Measurements from ENCODE around the gene SGCA.

- TF ChIP-seq, protein P1, sequence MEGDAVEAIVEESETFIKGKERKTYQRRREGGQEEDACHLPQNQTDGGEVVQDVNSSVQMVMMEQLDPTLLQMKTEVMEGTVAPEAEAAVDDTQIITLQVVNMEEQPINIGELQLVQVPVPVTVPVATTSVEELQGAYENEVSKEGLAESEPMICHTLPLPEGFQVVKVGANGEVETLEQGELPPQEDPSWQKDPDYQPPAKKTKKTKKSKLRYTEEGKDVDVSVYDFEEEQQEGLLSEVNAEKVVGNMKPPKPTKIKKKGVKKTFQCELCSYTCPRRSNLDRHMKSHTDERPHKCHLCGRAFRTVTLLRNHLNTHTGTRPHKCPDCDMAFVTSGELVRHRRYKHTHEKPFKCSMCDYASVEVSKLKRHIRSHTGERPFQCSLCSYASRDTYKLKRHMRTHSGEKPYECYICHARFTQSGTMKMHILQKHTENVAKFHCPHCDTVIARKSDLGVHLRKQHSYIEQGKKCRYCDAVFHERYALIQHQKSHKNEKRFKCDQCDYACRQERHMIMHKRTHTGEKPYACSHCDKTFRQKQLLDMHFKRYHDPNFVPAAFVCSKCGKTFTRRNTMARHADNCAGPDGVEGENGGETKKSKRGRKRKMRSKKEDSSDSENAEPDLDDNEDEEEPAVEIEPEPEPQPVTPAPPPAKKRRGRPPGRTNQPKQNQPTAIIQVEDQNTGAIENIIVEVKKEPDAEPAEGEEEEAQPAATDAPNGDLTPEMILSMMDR (IDR thresholded peaks at IDR 0.05 in 2 of 3, conservative IDR thresholded peaks at IDR 0.05 in 1 of 3; ENCODE audit: control insufficient read depth in 2 of 3, extremely low read depth in 1 of 3, insufficient read depth in 1 of 3, low read depth in 3 of 3, low read length in 3 of 3): no peak
- TF ChIP-seq, protein P2, sequence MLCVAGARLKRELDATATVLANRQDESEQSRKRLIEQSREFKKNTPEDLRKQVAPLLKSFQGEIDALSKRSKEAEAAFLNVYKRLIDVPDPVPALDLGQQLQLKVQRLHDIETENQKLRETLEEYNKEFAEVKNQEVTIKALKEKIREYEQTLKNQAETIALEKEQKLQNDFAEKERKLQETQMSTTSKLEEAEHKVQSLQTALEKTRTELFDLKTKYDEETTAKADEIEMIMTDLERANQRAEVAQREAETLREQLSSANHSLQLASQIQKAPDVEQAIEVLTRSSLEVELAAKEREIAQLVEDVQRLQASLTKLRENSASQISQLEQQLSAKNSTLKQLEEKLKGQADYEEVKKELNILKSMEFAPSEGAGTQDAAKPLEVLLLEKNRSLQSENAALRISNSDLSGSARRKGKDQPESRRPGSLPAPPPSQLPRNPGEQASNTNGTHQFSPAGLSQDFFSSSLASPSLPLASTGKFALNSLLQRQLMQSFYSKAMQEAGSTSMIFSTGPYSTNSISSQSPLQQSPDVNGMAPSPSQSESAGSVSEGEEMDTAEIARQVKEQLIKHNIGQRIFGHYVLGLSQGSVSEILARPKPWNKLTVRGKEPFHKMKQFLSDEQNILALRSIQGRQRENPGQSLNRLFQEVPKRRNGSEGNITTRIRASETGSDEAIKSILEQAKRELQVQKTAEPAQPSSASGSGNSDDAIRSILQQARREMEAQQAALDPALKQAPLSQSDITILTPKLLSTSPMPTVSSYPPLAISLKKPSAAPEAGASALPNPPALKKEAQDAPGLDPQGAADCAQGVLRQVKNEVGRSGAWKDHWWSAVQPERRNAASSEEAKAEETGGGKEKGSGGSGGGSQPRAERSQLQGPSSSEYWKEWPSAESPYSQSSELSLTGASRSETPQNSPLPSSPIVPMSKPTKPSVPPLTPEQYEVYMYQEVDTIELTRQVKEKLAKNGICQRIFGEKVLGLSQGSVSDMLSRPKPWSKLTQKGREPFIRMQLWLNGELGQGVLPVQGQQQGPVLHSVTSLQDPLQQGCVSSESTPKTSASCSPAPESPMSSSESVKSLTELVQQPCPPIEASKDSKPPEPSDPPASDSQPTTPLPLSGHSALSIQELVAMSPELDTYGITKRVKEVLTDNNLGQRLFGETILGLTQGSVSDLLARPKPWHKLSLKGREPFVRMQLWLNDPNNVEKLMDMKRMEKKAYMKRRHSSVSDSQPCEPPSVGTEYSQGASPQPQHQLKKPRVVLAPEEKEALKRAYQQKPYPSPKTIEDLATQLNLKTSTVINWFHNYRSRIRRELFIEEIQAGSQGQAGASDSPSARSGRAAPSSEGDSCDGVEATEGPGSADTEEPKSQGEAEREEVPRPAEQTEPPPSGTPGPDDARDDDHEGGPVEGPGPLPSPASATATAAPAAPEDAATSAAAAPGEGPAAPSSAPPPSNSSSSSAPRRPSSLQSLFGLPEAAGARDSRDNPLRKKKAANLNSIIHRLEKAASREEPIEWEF (IDR thresholded peaks at IDR 0.05; ENCODE audit: insufficient replicate concordance, low read depth, low read length): no peak
- TF ChIP-seq MYC (IDR thresholded peaks at IDR 0.05; ENCODE audit: insufficient read depth, insufficient read length, insufficient replicate concordance, low read length, severe bottlenecking) (no peak), GATAD2B (conservative IDR thresholded peaks at IDR 0.05; ENCODE audit: low read depth) (peak; percentile 4; the same call in 1 of the 2 replicates), JUNB (IDR thresholded peaks at IDR 0.05) (no peak), EZH2 (IDR thresholded peaks at IDR 0.05; ENCODE audit: borderline replicate concordance, control insufficient read depth, low read depth, low read length) (no peak), SMAD1 (IDR thresholded peaks at IDR 0.05; ENCODE audit: low read depth, partially characterized antibody) (no peak), POLR2A (IDR thresholded peaks at IDR 0.05; ENCODE audit: low read depth, low read length) (no peak), GABPA (IDR thresholded peaks at IDR 0.05; ENCODE audit: low read depth) (no peak), PBX3 (IDR thresholded peaks at IDR 0.05; ENCODE audit: insufficient replicate concordance, low read depth, low read length) (no peak), RELA (IDR thresholded peaks at IDR 0.05; ENCODE audit: borderline replicate concordance, partially characterized antibody) (peak; percentile 87), TBL1XR1 (IDR thresholded peaks at IDR 0.05; ENCODE audit: low read depth, low read length) (no peak)
- TF ChIP-seq, protein P3, sequence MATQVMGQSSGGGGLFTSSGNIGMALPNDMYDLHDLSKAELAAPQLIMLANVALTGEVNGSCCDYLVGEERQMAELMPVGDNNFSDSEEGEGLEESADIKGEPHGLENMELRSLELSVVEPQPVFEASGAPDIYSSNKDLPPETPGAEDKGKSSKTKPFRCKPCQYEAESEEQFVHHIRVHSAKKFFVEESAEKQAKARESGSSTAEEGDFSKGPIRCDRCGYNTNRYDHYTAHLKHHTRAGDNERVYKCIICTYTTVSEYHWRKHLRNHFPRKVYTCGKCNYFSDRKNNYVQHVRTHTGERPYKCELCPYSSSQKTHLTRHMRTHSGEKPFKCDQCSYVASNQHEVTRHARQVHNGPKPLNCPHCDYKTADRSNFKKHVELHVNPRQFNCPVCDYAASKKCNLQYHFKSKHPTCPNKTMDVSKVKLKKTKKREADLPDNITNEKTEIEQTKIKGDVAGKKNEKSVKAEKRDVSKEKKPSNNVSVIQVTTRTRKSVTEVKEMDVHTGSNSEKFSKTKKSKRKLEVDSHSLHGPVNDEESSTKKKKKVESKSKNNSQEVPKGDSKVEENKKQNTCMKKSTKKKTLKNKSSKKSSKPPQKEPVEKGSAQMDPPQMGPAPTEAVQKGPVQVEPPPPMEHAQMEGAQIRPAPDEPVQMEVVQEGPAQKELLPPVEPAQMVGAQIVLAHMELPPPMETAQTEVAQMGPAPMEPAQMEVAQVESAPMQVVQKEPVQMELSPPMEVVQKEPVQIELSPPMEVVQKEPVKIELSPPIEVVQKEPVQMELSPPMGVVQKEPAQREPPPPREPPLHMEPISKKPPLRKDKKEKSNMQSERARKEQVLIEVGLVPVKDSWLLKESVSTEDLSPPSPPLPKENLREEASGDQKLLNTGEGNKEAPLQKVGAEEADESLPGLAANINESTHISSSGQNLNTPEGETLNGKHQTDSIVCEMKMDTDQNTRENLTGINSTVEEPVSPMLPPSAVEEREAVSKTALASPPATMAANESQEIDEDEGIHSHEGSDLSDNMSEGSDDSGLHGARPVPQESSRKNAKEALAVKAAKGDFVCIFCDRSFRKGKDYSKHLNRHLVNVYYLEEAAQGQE (IDR thresholded peaks at IDR 0.05; ENCODE audit: low read depth, low read length): no peak
- TF ChIP-seq, protein P4, sequence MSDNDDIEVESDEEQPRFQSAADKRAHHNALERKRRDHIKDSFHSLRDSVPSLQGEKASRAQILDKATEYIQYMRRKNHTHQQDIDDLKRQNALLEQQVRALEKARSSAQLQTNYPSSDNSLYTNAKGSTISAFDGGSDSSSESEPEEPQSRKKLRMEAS (IDR thresholded peaks at IDR 0.05; ENCODE audit: low read depth, low read length): no peak
These were observed 26.9 kb downstream of the SGCA start for GRCh38 chr17:50192618-50193291.

Data from GM12878 (cell line).